Measurements from ENCODE around the gene SLC39A13. TPM values are rescaled to one million over a fixed set of nuclear protein-coding genes. Genes with fewer than 3 reads are reported as not detected.

Gene SLC39A13
- total RNA-seq, 1 experiment from 2014 or later = 50.2 TPM

- no TSS peak for BruUV-seq (replicated peaks)
- ChIA-PET CTCF (no interaction called here), POLR2A (no interaction called here)
- no peaks in the 10 kb centered on the region for H3K36me3 ChIP-seq (ENCODE audit: control insufficient read depth, insufficient read depth, low read length)
- H3K27me3 ChIP-seq (ENCODE audit: control insufficient read depth, insufficient read depth, low read length) = no peaks in the 10 kb centered on the region
- no peak overlapping the region for H3K27ac ChIP-seq (ENCODE audit: low read length)
- ATAC-seq = no peak; the same call in 1 of the 2 replicates
- in situ Hi-C loops (cut with HindIII; ENCODE audit: low pct_unique_long_range_greater_than_20kb, low sequenced_read_pairs) = no loop called here
- H3K9me3 ChIP-seq (ENCODE audit: control insufficient read depth, insufficient read depth, low read depth, low read length) = no peaks in the 10 kb centered on the region
- DNase-seq (ENCODE audit: low read depth, low spot score) = no peak
- intact Hi-C loops (cut with micrococcal nuclease; ENCODE audit: unreplicated experiment) = no loop called here
- H3K4me3 ChIP-seq (ENCODE audit: low read depth in 2 of 2, low read length in 2 of 2) = no peak overlapping the region
- no peaks in the 10 kb centered on the region; the same call in 1 of the 2 replicates for H3K4me1 ChIP-seq (ENCODE audit: control insufficient read depth, insufficient read depth, low read length)
- TF ChIP-seq SIN3A (IDR thresholded peaks at IDR 0.05; ENCODE audit: borderline replicate concordance, insufficient read depth, low read depth, low read length) = no peak
- TF ChIP-seq REST (IDR thresholded peaks at IDR 0.05; ENCODE audit: insufficient read depth in 1 of 2, low read depth in 2 of 2, low read length in 1 of 2) = no peak
- no peak for TF ChIP-seq TCF7L2 (IDR thresholded peaks at IDR 0.05; ENCODE audit: low read depth, low read length)
- no peak for TF ChIP-seq CTCF (IDR thresholded peaks at IDR 0.05)
- no peak for TF ChIP-seq POLR2AphosphoS5 (IDR thresholded peaks at IDR 0.05; ENCODE audit: low read depth, low read length)
Measured at GRCh38 chr11:47391077-47391583, 17.3 kb upstream of the SLC39A13 start.

- ChIA-PET POLR2A (no interaction called here), CTCF (interaction anchor here (0.9 kb wide), 1 partner anchor 18 kb away, joined by 7 read pairs; no protein-coding TSS in a partner anchor)
- DNase-seq (ENCODE audit: low read depth, low spot score) (no peak), ATAC-seq (no peak)
- no peak overlapping the region for H3K27ac ChIP-seq (ENCODE audit: low read length)
- H3K36me3 ChIP-seq (ENCODE audit: control insufficient read depth, insufficient read depth, low read length) = no peaks in the 10 kb centered on the region
- H3K4me1 ChIP-seq (ENCODE audit: control insufficient read depth, insufficient read depth, low read length) = no peaks in the 10 kb centered on the region; the same call in 1 of the 2 replicates
- H3K27me3 ChIP-seq (ENCODE audit: control insufficient read depth, insufficient read depth, low read length) = no peaks in the 10 kb centered on the region
- no peak overlapping the region for H3K4me3 ChIP-seq (ENCODE audit: low read depth in 2 of 2, low read length in 2 of 2)
- TF ChIP-seq CTCF (IDR thresholded peaks at IDR 0.05) (no peak), TCF7L2 (IDR thresholded peaks at IDR 0.05; ENCODE audit: low read depth, low read length) (no peak)
- no peaks in the 10 kb centered on the region for H3K9me3 ChIP-seq (ENCODE audit: control insufficient read depth, insufficient read depth, low read depth, low read length)
- no TSS peak for BruUV-seq (replicated peaks)
- in situ Hi-C loops (cut with HindIII; ENCODE audit: low pct_unique_long_range_greater_than_20kb, low sequenced_read_pairs) (no loop called here), intact Hi-C loops (cut with micrococcal nuclease; ENCODE audit: unreplicated experiment) (no loop called here)
Measured at GRCh38 chr11:47391711-47392432, 16.5 kb upstream of the SLC39A13 start.
